ENCODE results near the gene MYLK.

DNA sequence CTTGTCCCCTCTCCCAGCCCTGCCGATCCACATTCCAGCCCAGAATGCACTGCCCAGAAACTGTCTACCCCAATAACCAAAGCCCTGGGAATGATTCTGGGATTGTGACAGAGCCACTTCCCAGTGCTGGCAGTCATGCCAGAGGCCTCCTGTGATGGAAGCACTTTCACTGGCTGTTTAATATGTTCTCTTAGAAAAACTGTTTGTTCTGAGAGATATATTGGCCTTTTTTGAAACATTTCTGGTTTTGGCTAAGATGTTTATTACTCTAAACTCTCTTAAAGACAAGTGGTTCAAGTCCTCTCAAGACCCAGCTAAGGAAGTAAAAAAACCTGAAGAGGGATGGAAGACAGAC is 225.3 kb downstream of the MYLK start:
- no peak for TF ChIP-seq POLR2A (IDR thresholded peaks at IDR 0.05)
- TF ChIP-seq, protein P1, sequence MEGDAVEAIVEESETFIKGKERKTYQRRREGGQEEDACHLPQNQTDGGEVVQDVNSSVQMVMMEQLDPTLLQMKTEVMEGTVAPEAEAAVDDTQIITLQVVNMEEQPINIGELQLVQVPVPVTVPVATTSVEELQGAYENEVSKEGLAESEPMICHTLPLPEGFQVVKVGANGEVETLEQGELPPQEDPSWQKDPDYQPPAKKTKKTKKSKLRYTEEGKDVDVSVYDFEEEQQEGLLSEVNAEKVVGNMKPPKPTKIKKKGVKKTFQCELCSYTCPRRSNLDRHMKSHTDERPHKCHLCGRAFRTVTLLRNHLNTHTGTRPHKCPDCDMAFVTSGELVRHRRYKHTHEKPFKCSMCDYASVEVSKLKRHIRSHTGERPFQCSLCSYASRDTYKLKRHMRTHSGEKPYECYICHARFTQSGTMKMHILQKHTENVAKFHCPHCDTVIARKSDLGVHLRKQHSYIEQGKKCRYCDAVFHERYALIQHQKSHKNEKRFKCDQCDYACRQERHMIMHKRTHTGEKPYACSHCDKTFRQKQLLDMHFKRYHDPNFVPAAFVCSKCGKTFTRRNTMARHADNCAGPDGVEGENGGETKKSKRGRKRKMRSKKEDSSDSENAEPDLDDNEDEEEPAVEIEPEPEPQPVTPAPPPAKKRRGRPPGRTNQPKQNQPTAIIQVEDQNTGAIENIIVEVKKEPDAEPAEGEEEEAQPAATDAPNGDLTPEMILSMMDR (IDR thresholded peaks at IDR 0.05), result no peak
